Measurements from ENCODE around the gene PPP1R9B.

Gene PPP1R9B

GRCh38 chr17:50103252-50103651 lies 47.2 kb downstream of the PPP1R9B start:
- no peak for DNase-seq

- no peak for DNase-seq
These were observed 48.1 kb downstream of the PPP1R9B start for GRCh38 chr17:50102164-50102991.

GRCh38 chr17:50101346-50102163 lies 48.9 kb downstream of the PPP1R9B start:
- no peak for DNase-seq

DNA sequence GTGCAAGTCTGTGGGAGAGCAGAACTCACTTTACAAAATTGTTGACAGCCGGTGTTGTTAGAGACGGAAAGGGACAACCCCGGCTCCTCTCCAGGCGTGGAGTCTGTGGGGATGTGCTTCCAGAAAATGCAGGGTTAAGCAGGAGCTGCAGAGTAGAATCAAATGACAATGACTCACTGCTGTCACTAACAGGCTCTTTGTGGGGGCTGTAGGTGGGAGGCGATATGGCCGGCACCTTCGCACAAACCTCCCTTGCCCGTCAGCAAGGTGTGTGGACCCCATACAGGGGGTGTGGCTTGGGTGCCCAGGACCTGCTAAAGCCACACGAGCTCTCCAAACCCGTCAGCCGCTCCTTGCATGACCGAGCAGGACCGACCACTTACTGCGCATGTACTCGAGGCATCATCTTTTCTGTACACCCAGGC lies 49.5 kb downstream of the PPP1R9B start:
- DNase-seq: no peak

DNA sequence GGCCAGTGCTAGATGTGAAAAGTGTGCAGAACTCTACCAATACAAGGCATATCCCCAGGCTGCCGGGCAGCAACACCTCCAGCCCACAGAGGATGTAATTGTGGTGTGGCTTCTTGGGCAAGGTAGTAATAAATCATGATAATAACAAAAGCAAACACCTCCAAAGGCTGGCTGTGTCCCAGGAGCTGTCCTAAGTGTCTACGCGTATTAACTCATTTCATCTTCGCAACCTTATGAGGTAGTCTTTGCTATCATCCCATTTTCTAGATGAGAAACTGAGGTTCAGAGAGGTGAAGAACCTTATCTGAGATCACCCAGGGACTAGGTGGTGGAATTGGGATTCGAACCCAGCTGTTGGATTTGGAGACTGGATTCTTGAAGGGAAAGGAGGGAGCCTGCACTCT lies 50.0 kb downstream of the PPP1R9B start:
- no peak for DNase-seq

DNA sequence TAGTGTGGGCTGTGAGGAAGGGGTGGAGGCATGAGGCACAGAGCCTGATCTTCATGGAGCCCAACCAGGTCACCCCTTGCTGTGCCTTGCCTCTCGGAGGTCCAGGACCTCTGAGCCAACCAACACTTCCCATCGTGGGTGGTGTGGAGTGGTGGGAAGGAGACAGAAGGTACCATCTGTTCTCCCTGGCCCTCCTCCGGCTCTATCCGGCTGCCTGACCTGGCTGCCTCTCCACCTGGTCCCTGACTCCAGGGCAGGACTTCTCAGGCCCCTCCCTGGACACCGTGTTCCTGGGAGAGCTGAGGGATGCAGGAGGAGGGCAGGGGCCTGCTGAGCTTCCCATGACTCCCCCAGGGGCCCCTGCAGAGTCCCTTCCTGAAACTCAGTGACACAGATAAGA lies 51.5 kb downstream of the PPP1R9B start:
- no peak for DNase-seq

DNA sequence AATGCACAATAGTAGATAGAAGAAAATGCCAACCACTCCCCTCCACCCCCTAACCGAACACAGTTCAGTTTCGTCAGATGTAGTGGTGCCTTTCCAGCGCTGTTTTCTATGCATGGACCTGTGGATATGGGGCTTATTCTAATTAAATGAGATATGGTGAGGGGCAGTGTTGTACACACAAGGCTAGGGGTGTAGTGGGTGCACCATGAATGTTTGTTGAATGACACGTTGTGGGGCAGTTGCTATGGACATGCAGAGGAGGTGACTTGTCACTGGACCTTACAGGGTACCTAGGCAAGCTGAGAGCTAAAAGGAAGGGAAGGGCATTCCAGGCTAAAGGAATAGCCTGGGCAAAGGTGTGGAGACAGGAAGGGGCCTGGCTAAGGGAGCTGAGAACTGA lies 51.9 kb downstream of the PPP1R9B start:
- DNase-seq: no peak

DNA sequence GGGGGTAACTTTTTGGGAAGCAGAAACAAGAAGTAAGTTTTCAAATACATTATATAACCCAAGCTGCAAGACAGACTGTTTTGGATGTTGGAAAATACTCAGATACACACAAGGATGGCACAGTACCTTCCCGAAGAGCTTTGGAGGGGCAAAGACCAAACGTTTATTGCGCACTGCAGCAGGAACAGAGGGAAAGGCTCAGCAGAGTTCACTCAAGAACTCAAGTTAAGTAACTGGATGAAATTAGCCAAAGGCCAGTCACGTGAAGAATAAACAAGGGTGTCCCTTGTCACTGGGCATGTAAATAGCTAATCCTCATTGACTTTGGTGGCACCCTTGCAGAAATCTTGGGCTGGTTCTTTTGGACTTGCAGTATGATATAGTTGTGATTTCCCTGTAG lies 52.6 kb downstream of the PPP1R9B start:
- DNase-seq: no peak

DNA sequence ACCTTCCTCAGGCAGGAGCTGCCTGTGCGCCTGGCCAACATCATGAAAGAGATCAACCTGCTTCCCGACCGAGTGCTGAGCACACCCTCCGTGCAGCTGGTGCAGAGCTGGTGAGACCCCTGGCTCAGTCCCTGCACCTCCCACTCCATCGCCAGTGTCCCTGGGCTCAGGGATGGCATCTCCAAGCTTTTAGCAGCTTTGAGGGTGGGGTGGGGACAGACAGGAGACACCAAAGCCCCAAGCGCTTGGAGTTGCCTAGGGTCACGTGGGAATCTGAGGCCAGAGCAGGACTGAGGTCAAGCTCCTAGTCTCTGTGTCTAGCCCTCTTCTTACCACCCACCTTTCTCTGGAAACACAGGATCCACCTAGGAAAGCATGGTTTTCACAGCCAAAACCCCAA lies 53.0 kb downstream of the PPP1R9B start:
- no peak for DNase-seq

GRCh38 chr17:50096758-50097157 lies 53.7 kb downstream of the PPP1R9B start:
- DNase-seq: no peak

DNA sequence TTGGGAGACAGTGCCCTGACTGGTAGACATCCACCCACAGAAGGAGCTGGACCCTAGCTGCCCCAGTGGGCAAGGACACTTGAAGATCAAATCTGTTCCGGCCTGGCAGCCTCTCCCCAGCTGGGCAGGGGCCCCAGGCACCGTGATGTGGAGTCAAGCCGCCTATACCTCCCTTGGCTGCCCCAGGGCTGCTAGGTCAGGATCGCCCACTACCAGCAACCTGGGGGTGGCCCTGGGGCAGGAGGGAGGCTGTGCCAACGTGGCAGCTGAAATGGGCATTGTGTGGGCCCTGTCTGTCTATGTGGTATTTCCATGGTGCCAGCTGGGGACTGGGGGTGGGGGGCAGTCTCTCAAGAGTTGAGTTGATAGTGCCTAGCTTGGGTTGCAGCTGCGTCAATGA lies 54.4 kb downstream of the PPP1R9B start:
- no peak for DNase-seq

GRCh38 chr17:50095626-50096037 lies 54.8 kb downstream of the PPP1R9B start:
- DNase-seq: no peak

DNA sequence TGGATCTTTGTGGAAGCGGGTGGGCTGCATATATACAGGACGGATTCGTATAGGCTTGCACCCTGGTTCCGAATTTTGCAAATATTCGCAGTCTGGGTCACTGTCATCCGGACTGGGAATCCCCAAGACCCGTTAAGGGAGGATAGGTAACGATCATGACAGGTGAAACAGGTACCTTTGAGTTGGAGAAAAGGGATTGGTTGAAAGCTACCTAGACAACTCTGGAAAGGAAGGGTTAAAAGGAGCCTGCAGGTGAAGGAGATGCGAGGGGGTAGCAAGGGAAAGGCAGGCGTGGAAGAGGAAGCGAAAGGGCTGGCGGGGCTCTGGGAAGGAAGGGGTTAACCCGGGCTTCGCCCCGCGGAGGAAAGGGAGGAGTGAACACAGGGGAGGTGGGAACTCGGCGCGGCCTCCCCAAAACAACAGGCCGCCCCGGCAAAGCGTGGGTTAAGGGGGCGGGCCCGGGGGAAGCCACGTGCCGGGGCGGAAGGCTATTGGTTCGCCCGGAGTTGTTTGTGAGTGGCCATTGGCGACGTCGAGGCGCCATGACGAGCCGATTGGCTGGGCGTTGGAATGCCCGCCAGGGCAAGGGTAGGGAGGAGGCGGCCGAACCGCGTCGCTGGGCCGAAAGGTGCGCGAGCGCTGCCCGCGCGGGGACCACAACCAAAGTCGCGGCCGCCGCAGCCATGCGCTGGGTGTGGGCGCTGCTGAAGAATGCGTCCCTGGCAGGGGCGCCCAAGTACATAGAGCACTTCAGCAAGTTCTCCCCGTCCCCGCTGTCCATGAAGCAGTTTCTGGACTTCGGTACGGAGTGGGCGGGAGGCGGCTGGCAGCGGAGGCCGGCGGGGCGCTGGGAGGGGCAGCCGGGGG lies 55.5 kb downstream of the PPP1R9B start, which contains the start of gene PDK2:
PDK2 (plus strand) TSS at position 599 of the 867 bp plus-strand sequence; CDS start at position 684, 85 bp downstream.
- peak; percentile 94 to 96 for DNase-seq

DNA sequence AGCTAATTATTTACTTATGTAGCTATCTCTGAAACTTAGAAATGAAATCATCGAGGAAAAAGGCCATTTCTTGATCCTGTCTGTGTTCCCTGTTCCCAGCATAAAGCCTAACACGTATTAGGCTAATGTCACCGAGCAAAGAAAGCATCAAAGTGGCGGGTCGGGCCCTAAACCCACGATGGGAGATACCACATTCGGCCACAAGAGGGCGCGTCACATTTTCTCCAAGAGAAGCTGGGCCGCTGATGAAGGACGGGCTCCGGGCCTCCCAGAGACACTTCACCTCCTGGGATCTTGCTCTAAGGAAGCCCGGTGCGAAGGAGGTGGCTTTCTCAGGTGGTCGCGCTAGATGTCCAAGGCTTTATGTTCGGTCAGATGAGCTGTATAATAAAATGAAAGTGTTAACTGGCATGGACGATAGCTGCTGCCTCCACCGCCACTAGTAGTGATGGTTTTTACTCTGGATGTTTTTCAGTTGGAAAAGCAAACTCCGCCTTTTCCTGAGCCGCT lies 56.2 kb downstream of the PPP1R9B start:
- DNase-seq: peak; percentile 95 to 97

DNA sequence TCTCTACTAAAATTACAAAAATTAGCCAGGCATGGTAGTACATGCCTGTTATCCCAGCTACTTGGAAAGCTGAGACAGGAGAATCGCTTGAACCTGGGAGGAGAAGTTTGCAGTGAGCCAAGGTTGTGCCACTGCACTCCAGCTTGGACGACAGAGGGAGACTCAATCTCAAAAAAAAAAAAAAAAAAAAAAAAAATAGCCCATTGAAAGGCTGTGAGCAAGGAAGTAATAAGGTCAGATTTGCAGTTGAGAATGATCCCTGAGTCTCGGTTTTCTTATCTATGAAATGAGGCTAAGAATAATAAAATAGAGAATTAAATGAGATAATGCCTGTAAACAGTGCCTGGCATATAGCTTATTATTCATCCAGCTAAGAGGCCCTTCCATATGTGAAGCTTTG lies 56.7 kb downstream of the PPP1R9B start:
- no peak for DNase-seq

DNA sequence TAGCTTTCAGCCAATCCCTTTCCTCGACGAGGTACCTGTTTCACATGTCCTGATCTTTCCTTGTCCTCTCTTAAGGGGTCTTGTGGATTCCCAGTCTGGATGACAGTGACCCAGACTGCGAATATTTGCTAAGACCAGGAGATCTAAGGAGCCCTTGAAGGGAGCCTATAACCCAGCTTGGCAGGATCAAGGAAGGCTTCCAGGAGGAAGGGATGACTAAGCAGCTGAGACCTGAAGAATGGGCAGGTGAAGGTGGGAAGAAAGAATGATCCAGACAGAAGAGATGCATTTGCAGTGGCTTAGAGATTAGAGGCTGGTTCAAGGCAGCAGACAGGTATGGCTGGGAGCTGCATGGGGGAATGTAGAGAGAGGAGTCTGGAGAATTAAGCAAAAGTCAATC lies 57.2 kb downstream of the PPP1R9B start:
- DNase-seq: no peak

- no peak for DNase-seq
These were observed 58.6 kb downstream of the PPP1R9B start for GRCh38 chr17:50091918-50092285.

- DNase-seq: no peak
These were observed 59.2 kb downstream of the PPP1R9B start for GRCh38 chr17:50090971-50091917.

GRCh38 chr17:50090071-50090470 lies 60.4 kb downstream of the PPP1R9B start:
- DNase-seq: no peak

GRCh38 chr17:50088952-50089825 lies 61.3 kb downstream of the PPP1R9B start:
- no peak for DNase-seq

Data from stimulated activated CD4-positive, alpha-beta T cell treated with anti-CD3 and anti-CD28 coated beads, Interleukin-2, amount 100 ng/mL, for 24 hours (primary cell).